ENCODE data around the gene DHRS11.

Gene DHRS11

DNA sequence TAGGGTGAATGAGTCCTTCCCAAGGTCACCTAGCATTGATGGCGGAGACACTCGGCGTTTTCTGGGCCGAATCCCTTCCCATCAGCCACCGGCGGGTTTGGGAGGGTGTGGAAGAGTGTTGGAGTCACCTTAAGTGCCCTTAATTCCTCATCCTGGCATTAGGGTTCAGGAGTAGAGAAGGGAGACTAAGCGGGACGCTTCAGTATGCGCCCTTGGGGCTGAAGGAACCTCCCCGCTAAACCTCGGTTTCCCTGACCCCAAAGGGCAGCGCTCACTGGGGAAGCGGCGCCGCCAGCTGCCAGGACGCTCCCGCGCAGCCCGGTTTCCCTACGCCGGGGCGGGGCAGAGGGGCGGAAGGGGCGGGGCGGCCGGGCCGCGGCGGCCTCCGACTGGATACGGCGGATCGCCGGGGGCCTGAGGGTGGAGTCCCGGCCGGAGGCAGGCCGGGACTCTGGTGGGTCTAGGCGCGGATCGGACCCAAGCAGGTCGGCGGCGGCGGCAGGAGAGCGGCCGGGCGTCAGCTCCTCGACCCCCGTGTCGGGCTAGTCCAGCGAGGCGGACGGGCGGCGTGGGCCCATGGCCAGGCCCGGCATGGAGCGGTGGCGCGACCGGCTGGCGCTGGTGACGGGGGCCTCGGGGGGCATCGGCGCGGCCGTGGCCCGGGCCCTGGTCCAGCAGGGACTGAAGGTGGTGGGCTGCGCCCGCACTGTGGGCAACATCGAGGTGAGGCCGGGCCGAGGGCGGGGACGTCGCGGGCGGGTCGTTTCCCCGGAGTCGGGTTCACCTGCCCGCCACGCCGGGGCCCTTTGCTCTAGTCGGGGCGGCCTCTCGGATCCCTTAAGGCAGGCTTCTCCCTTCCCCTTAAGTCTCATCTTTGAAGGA, at the start of gene DHRS11:
Gene DHRS11 (plus strand): TSS at position 446 of the 882 bp plus-strand sequence. CDS start 131 bp downstream, at position 577.
- Histone ChIP-seq H3K27me3 (ENCODE audit: control insufficient read depth, insufficient read depth, low read length) (no peaks in the 10 kb centered on the region), H3K36me3 (ENCODE audit: control insufficient read depth, insufficient read depth, low read length) (no peaks in the 10 kb centered on the region), H3K4me1 (ENCODE audit: control insufficient read depth, insufficient read depth, low read length) (peaks cover 33% of the 10 kb centered on the region), H3K4me3 (ENCODE audit: low read length) (peak within 1 kb of the TSS; percentile 48), H3K9ac (ENCODE audit: low read length) (peak within 1 kb of the TSS; percentile 67), H3K9me3 (ENCODE audit: control insufficient read depth, low read length) (no peaks in the 10 kb centered on the region)

- Histone ChIP-seq H3K4me1 (ENCODE audit: control insufficient read depth, insufficient read depth, low read length) (peaks cover 12% of the 10 kb centered on the region), H3K36me3 (ENCODE audit: control insufficient read depth, insufficient read depth, low read length) (no peaks in the 10 kb centered on the region), H3K27me3 (ENCODE audit: control insufficient read depth, insufficient read depth, low read length) (no peaks in the 10 kb centered on the region), H3K4me3 (ENCODE audit: low read length) (no peak overlapping the region), H3K9ac (ENCODE audit: low read length) (no peak overlapping the region), H3K9me3 (ENCODE audit: control insufficient read depth, low read length) (no peaks in the 10 kb centered on the region)
These were observed 48.9 kb upstream of the DHRS11 start for GRCh38 chr17:36542755-36543154.

GRCh38 chr17:36544044-36544306, 47.7 kb upstream of the DHRS11 start:
- no peaks in the 10 kb centered on the region for H3K9me3 ChIP-seq (ENCODE audit: control insufficient read depth, low read length)
- H3K9ac ChIP-seq (ENCODE audit: low read length), result peak overlapping the region; percentile 100
- H3K4me1 ChIP-seq (ENCODE audit: control insufficient read depth, insufficient read depth, low read length), result peaks cover 16% of the 10 kb centered on the region
- H3K4me3 ChIP-seq (ENCODE audit: low read length), result peak overlapping the region; percentile 95
- no peaks in the 10 kb centered on the region for H3K27me3 ChIP-seq (ENCODE audit: control insufficient read depth, insufficient read depth, low read length)
- no peaks in the 10 kb centered on the region for H3K36me3 ChIP-seq (ENCODE audit: control insufficient read depth, insufficient read depth, low read length)

- H3K9me3 ChIP-seq (ENCODE audit: control insufficient read depth, low read length), result no peaks in the 10 kb centered on the region
- H3K36me3 ChIP-seq (ENCODE audit: control insufficient read depth, insufficient read depth, low read length), result no peaks in the 10 kb centered on the region
- peak within 1 kb of the TSS; percentile 95 for H3K4me3 ChIP-seq (ENCODE audit: low read length)
- H3K9ac ChIP-seq (ENCODE audit: low read length), result peak within 1 kb of the TSS; percentile 100
- H3K4me1 ChIP-seq (ENCODE audit: control insufficient read depth, insufficient read depth, low read length), result peaks cover 16% of the 10 kb centered on the region
- H3K27me3 ChIP-seq (ENCODE audit: control insufficient read depth, insufficient read depth, low read length), result no peaks in the 10 kb centered on the region
These were observed 47.2 kb upstream of the DHRS11 start, which contains the start of gene GGNBP2 for GRCh38 chr17:36544307-36545076. Gene GGNBP2, plus strand, starts transcription at chr17:36544919. Its CDS starts 806 bp downstream, at chr17:36545725.

DNA sequence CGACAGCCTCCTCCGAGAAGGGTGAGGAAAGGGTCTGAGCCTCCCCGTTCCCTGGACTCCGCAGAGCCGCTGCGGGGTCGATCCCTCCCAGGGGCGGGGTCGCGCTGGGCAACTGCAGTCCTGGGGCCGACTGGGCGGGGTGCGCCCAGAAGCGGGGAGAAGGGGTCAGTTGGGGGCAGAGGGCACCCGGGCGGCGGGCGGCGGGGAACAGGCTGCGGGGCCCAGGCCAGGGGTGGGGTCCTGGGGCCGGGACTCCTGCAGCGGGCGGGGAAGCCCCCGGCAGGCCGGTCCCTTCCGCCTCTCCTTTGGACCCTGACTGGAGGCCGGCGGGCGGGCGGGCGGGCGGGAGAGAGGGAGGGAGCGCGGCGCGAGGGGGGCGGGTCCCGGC, 46.6 kb upstream of the DHRS11 start:
- no peaks in the 10 kb centered on the region for H3K36me3 ChIP-seq (ENCODE audit: control insufficient read depth, insufficient read depth, low read length)
- peak overlapping the region; percentile 84 for H3K4me3 ChIP-seq (ENCODE audit: low read length)
- H3K4me1 ChIP-seq (ENCODE audit: control insufficient read depth, insufficient read depth, low read length), result peaks cover 16% of the 10 kb centered on the region
- peak overlapping the region; percentile 100 for H3K9ac ChIP-seq (ENCODE audit: low read length)
- H3K27me3 ChIP-seq (ENCODE audit: control insufficient read depth, insufficient read depth, low read length), result no peaks in the 10 kb centered on the region
- H3K9me3 ChIP-seq (ENCODE audit: control insufficient read depth, low read length), result no peaks in the 10 kb centered on the region

- H3K36me3 ChIP-seq (ENCODE audit: control insufficient read depth, insufficient read depth, low read length), result no peaks in the 10 kb centered on the region
- peak overlapping the region; percentile 76 for H3K4me3 ChIP-seq (ENCODE audit: low read length)
- H3K27me3 ChIP-seq (ENCODE audit: control insufficient read depth, insufficient read depth, low read length), result no peaks in the 10 kb centered on the region
- H3K9ac ChIP-seq (ENCODE audit: low read length), result peak overlapping the region; percentile 84
- no peaks in the 10 kb centered on the region for H3K9me3 ChIP-seq (ENCODE audit: control insufficient read depth, low read length)
- H3K4me1 ChIP-seq (ENCODE audit: control insufficient read depth, insufficient read depth, low read length), result peaks cover 16% of the 10 kb centered on the region
These were observed 45.9 kb upstream of the DHRS11 start for GRCh38 chr17:36545465-36546417.

GRCh38 chr17:36546418-36547093, 45.1 kb upstream of the DHRS11 start:
- Histone ChIP-seq H3K9me3 (ENCODE audit: control insufficient read depth, low read length) (no peaks in the 10 kb centered on the region), H3K4me1 (ENCODE audit: control insufficient read depth, insufficient read depth, low read length) (peaks cover 16% of the 10 kb centered on the region), H3K9ac (ENCODE audit: low read length) (peak overlapping the region; percentile 84), H3K4me3 (ENCODE audit: low read length) (peak overlapping the region; percentile 76), H3K36me3 (ENCODE audit: control insufficient read depth, insufficient read depth, low read length) (no peaks in the 10 kb centered on the region), H3K27me3 (ENCODE audit: control insufficient read depth, insufficient read depth, low read length) (no peaks in the 10 kb centered on the region)

DNA sequence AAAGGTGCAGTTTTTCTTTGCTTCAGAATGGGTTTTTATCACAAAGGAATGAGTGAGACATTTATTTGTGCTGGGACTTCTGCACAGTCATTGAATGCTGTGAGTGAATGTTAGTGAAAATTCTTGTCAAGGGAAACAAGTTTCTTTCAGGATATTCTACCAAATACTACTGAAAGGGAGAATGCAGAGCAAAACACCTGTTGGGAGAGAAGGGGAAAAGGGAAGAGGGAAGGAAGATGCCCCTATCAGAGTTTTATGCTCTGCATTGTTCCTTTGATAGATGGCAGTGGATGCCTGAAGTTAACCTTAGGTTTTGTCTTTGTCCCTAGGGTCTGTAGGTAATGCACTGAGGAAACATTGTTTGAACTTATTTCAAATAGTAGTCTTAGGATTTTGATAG, 43.9 kb upstream of the DHRS11 start:
- no peaks in the 10 kb centered on the region for H3K9me3 ChIP-seq (ENCODE audit: control insufficient read depth, low read length)
- peak overlapping the region; percentile 11 for H3K9ac ChIP-seq (ENCODE audit: low read length)
- H3K36me3 ChIP-seq (ENCODE audit: control insufficient read depth, insufficient read depth, low read length), result no peaks in the 10 kb centered on the region
- H3K4me1 ChIP-seq (ENCODE audit: control insufficient read depth, insufficient read depth, low read length), result peaks cover 16% of the 10 kb centered on the region
- no peaks in the 10 kb centered on the region for H3K27me3 ChIP-seq (ENCODE audit: control insufficient read depth, insufficient read depth, low read length)
- no peak overlapping the region for H3K4me3 ChIP-seq (ENCODE audit: low read length)

DNA sequence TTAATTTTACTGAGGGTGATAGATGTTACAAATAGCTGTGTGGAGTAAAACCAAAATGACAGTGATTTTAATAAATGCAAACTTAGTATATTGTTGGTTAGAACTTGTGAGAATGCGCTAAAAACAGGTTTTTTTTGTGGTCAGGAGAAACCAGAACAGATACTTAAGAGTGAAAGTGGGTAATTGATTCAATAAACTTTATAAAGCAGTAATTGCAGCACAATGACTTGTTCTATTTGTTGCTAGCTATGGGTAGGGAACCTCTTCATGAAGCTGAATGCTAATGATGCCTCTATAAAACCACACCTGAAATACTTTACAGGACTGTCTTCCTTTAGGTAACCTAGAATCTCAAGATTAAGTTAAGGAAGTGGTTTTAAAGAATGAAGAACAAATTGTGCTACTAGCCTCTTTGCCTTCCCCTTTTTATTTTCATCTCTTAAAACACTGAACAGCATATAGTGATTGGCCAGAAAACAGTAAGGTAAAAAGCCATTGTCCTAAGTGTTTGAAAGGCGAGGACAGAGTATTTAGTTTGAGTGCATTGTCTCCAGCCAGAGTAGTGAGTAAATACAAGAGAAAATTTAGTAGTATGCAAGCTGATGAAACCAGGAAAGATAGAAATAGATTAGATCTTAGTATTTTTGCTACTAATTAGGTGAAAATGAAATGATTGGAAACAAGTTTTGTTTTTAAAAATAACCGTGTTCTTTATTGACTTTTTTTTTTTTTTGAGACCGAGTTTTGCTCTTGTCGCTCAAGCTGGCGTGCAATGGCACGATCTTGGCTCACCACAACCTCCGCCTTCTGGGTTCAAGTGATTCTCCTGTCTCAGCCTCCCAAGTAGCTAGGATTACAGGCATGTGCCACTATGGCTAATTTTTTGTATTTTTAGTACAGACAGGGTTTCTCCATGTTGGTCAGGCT, 40.9 kb upstream of the DHRS11 start:
- H3K4me1 ChIP-seq (ENCODE audit: control insufficient read depth, insufficient read depth, low read length), result peaks cover 16% of the 10 kb centered on the region

GRCh38 chr17:36553459-36553858, 38.2 kb upstream of the DHRS11 start:
- Histone ChIP-seq H3K4me1 (ENCODE audit: control insufficient read depth, insufficient read depth, low read length) (no peaks in the 10 kb centered on the region), H3K9me3 (ENCODE audit: control insufficient read depth, low read length) (no peaks in the 10 kb centered on the region), H3K36me3 (ENCODE audit: control insufficient read depth, insufficient read depth, low read length) (peaks cover 4% of the 10 kb centered on the region), H3K9ac (ENCODE audit: low read length) (no peak overlapping the region), H3K4me3 (ENCODE audit: low read length) (no peak overlapping the region), H3K27me3 (ENCODE audit: control insufficient read depth, insufficient read depth, low read length) (no peaks in the 10 kb centered on the region)

More for the DNA sequence above, 40.9 kb upstream of the DHRS11 start:
- Histone ChIP-seq H3K36me3 (ENCODE audit: control insufficient read depth, insufficient read depth, low read length) (no peaks in the 10 kb centered on the region), H3K9ac (ENCODE audit: low read length) (no peak overlapping the region), H3K27me3 (ENCODE audit: control insufficient read depth, insufficient read depth, low read length) (no peaks in the 10 kb centered on the region), H3K9me3 (ENCODE audit: control insufficient read depth, low read length) (no peaks in the 10 kb centered on the region), H3K4me3 (ENCODE audit: low read length) (no peak overlapping the region)

All from mucosa of stomach (tissue), 1 donor.